Left kidney (tissue), 8 donors: ENCODE data around the gene EBNA1BP2. TPM values are rescaled to one million over a fixed set of nuclear protein-coding genes. Genes with fewer than 3 reads are reported as not detected.
A peak's percentile ranks its signal among the peaks of the same experiment; 100 is the strongest.
"Not testable (repeated sequence)": the region's sequence is repeated elsewhere in the genome, so short reads cannot be mapped to it uniquely, and the experiment has no call there.

ENCODE experiments used
- DNase-seq: peaks from one replicate; pipeline ENCODE4 v3.0.0-alpha.2; 2013
- long read RNA-seq, 8 donors: transcript quantifications; one replicate each; lab custom pipeline, GENCODE V29; 2026
- polyA plus RNA-seq: library from polyadenylated mRNA; unstranded; fragments of 120-200 nt; gene quantifications from one replicate; pipeline ENCODE4 v1.2.1, GENCODE V29; 2013; ENCODE audit not compliant: insufficient read length

Gene EBNA1BP2, protein sequence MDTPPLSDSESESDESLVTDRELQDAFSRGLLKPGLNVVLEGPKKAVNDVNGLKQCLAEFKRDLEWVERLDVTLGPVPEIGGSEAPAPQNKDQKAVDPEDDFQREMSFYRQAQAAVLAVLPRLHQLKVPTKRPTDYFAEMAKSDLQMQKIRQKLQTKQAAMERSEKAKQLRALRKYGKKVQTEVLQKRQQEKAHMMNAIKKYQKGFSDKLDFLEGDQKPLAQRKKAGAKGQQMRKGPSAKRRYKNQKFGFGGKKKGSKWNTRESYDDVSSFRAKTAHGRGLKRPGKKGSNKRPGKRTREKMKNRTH
- polyA plus RNA-seq: 77.5 TPM
- long read RNA-seq, donor 1, transcript EBNA1BP2-201 (9 exons, 1,322 nt): major isoform, 36 of 74 reads
- long read RNA-seq, donor 1, partial matches to known transcripts: 35 of 74 reads
- long read RNA-seq, donor 1, other reads (novel, unspliced or antisense): 0 of 74 reads
- long read RNA-seq, donor 2, transcript EBNA1BP2-201 (9 exons, 1,322 nt): major isoform, 20 of 58 reads
- long read RNA-seq, donor 2, partial matches to known transcripts: 27 of 58 reads
- long read RNA-seq, donor 2, other reads (novel, unspliced or antisense): 5 of 58 reads
- long read RNA-seq, donor 3, transcript EBNA1BP2-201 (9 exons, 1,322 nt): major isoform, 20 of 50 reads
- long read RNA-seq, donor 3, partial matches to known transcripts: 24 of 50 reads
- long read RNA-seq, donor 3, other reads (novel, unspliced or antisense): 0 of 50 reads
- long read RNA-seq, donor 4, partial matches to known transcripts: 6 of 7 reads
- long read RNA-seq, donor 4, other reads (novel, unspliced or antisense): 0 of 7 reads
- long read RNA-seq, donor 5, transcript EBNA1BP2-201 (9 exons, 1,322 nt): major isoform, 57 of 106 reads
- long read RNA-seq, donor 5, partial matches to known transcripts: 44 of 106 reads
- long read RNA-seq, donor 5, other reads (novel, unspliced or antisense): 0 of 106 reads
- long read RNA-seq, donor 6, transcript EBNA1BP2-201 (9 exons, 1,322 nt): major isoform, 24 of 70 reads
- long read RNA-seq, donor 6, partial matches to known transcripts: 43 of 70 reads
- long read RNA-seq, donor 6, other reads (novel, unspliced or antisense): 0 of 70 reads
- long read RNA-seq, donor 7, transcript EBNA1BP2-201 (9 exons, 1,322 nt): major isoform, 18 of 73 reads
- long read RNA-seq, donor 7, partial matches to known transcripts: 53 of 73 reads
- long read RNA-seq, donor 7, other reads (novel, unspliced or antisense): 0 of 73 reads
- long read RNA-seq, donor 8, transcript EBNA1BP2-201 (9 exons, 1,322 nt): major isoform, 8 of 18 reads
- long read RNA-seq, donor 8, partial matches to known transcripts: 8 of 18 reads
- long read RNA-seq, donor 8, other reads (novel, unspliced or antisense): 0 of 18 reads

DNA sequence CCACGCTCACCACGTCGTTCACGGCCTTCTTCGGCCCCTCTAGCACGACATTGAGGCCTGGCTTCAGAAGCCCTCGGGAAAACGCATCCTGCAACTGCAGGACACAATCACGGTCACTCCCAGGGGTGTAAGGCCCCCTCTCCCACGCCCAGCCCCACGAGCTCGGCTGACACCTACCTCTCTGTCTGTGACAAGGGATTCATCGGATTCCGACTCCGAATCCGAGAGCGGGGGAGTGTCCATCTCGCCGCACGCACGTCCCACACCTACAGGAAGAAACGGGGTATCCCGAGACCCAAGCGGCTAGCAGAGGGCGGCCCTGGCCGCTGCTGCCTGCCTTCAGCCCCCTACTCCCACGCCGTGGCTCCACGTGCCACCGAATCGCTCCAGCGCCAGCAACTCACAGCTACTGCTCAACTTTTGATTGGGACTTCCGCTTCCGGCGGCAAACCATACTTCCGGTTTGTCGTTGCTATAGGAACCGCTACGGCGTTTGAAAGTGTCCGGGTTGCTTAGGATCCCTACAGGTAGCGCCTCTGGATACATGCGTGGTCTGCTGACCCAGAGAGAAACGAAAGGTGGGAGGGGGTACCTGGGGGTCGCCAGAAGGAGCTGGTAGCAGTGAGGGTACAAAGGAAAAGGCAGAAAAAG, at the start of gene EBNA1BP2, which contains the start of gene CFAP57:
Gene EBNA1BP2, minus strand, starts transcription at position 415 of the 651 bp plus-strand sequence. Its CDS starts 172 bp downstream, at position 243.
Gene CFAP57, plus strand, starts transcription at position 455 of the 651 bp plus-strand sequence. CDS start 424 bp downstream, outside the sequence.
- peak; percentile 95 for DNase-seq

DNA sequence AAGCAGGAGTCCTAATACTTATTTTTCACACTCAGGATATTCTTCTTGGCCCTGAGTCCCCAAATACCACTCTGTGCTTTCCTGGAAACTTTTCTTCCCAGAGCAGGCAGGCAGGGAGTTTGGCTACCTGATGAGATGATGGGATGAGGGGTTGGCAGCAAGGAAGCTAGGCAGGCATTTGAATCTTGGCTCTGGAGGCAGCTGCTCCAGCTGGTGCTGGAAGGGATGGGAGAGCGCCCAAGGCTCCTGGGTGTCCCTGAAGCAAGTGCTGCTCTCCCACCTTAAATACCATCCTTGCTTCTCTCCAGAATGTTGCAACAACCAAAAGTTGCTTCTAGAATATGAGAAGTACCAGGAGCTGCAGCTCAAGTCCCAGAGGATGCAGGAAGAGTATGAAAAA, 49.7 kb upstream of the EBNA1BP2 start:
- DNase-seq: no peak

DNA sequence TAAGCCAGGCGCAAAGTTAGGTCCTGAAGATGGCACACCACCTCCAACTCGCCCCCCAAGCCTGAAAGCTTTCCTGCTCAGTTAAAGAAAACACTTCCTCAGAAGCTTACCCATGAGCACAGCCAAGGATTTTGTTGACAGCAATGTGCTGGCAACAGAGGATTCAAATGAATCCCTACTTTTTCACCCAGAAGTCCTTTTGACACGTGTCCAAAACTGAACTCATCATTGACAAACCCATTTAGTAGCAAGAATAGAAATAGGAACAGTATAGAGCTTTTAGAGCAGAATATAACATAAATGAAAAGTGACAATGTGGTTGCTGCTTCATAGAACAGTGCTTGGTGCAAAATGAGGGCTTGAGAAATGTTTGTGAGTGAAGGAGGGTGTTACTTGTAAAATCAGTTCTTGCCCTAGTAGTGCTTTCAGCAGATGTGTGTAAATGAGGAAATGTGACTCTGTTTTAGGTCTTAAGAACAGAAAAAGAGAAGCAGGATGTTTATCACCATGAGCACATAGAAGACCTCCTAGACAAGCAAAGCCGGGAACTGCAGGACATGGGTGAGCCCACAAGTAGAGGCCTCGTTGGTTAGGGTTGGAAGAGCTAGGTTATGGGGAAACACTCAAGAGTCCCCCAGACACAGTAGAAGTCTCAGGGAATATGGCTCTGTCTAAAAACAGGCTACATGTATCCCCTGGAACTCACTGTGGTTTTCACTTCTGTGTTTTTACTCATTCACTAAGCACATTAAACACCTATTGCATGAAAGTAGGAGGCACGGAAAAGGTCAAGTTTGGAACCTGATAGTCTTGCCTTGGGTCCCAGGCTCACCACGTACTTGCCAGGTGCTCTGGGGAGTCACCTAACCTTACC, 49.1 kb upstream of the EBNA1BP2 start:
- DNase-seq: no peak

DNA sequence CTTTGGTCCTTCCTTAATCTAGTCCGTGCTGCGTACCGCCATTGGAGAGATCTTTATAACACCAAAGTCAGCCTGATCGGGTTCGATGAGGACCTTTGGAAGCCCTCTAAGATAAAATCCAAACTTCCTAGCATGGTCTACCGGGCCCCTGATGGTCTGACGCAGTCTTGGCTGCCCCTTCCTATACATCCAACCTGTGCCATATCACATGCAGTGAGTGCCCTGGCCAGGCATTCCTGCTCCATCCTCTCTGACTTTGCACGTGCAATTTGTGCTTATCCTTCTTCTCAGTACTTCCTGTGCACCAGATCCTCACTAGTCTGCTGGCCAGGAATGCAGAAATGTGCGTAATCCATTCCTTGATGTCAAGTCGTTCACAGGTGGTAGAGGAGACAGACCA, 45.7 kb upstream of the EBNA1BP2 start:
- no peak for DNase-seq

DNA sequence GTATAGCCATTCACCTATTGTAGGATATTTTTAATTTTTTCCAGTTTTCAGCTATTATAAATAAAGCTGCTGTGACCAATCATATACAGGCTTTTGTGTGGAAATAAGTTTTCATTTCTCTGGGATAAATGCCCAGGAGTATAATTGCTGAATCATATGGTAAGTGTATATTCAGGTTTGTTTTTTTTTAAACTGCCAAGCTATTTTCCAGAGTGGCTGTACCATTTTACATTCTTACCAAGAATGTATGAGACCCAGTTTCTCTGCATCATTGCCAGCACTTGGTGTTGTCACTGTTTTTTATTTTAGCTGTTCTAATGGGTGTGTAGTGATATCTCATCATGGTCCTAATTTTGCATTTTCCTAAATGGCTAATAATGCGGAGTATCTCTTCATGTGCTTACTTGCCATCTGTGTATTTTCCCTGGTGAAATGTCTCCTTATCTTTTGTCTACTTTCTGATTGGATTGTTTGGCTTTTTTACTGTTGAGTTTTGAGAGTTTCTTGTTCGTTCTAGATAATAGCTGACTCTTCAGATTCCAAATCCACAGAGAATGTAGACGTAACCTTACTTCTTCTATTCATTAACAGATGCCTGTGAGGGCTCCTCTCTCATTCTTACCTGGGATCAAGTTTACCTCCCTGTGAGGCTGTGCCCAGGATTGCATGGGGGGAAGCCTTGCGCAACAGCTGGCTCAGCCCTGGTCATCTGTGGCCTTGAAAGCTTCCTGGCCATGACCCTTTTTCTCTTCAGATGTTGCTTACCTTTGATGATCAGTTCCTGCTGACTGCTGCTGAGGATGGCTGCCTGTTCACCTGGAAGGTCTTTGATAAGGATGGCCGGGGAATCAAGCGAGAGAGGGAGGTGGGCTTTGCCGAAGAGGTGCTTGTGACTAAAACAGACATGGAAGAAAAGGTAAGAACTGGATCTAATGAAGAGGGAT, 42.7 kb upstream of the EBNA1BP2 start:
- DNase-seq: no peak

DNA sequence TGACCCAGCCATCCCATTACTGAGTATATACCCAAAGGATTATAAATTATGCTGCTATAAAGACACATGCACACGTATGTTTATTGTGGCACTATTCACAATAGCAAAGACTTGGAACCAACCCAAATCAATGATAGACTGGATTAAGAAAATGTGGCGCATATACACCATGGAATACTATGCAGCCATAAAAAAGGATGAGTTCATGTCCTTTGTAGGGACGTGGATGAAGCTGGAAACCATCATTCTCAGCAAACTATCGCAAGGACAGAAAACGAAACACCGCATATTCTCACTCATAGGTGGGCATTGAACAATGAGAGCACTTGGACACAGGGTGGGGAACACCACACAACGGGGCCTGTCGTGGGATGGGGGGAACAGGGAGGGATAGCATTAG, 36.2 kb upstream of the EBNA1BP2 start:
- not testable (repeated sequence) for DNase-seq

DNA sequence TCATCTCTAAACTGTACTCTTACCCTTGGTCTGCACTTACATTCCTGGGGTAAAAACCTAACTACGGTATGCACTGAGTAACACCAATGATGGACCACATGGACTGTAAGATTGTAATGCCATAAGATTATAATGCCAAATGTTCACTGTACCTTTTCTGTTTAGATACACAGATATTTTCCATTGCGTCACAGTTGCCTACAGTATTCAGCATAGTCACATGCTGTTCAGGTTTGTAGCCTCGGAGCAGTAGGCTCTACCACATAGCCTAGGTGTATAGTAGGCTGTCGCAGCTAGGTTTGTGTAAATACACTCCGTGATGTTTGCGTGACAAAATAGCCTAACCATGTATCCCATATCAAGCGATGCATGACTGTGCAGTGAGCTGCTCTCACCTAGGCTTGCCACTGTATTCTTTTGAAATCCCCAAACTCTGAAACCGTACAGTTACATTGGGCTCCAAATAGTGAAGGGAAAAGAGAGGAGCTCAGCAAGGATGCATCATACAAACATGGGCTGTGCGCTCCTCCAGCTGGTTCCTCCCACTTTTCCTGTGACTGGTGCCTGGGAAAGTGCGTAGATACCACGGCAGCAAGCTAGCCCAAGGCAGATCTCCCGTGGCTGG, 35.3 kb upstream of the EBNA1BP2 start:
- no peak for DNase-seq

DNA sequence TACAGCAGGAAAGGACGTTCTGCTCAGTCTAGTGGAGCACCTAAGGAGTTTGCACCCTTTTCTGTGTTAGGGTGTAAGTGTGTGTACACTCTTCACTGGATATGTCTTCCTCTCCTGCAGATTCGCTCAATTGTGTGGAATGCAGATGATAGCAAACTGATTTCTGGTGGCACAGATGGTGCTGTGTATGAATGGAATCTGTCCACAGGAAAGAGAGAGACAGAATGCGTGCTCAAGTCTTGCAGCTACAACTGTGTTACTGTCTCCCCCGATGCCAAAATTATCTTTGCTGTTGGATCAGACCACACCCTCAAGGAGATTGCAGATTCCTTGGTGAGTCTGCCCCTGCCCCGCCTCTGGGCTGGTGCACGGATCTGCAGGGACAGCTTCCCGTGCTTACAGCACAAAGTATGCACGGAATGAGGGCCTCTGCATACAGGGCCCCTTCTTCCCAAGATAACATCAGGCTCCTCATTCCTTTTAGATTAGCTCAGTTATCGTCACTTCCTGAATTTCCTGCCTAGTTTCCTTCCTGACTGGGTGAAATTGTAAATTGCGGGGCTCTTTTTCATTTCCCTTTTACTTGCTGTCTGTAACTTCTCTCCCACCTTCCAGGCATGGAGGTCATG, 34.6 kb upstream of the EBNA1BP2 start:
- DNase-seq: peak; percentile 50

DNA sequence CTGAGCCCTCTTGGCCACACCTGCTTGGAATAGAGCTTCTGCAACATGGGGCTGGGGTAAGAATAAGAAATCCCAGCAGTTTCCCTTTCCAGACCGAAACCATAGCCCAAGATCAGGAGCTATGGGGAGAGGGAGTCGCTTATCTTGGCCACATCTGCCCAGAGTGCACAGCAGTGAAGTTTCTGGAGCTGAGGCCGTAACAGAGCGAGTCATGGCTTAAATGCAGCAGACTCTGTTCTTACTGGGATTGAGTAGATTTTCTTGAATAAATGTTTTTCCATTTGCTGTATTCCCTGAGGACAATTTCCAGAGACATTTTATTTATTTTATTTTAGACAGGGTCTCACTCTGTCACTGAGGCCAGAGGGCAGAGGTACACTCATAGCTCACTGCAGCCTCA, 33.6 kb upstream of the EBNA1BP2 start:
- DNase-seq: no peak

DNA sequence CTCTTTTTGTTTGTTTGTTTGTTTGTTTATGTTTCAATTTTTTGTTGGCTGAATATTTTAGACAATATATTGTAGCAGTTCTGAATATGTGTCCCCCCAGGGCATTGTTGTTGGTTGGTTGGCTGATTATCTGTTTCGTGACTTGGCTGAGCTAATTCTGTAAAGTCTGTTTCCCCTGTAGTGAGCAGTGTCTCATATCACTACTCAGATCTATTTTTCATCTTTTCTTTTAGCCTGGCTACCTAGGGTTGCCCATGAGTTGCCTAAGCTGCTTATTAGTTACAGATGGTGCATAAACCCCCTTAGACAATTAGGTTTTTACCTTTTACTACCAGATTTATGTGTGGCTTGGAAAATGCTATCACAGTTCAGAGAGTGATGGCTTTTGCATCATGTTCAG, 32.3 kb upstream of the EBNA1BP2 start:
- DNase-seq: no peak

DNA sequence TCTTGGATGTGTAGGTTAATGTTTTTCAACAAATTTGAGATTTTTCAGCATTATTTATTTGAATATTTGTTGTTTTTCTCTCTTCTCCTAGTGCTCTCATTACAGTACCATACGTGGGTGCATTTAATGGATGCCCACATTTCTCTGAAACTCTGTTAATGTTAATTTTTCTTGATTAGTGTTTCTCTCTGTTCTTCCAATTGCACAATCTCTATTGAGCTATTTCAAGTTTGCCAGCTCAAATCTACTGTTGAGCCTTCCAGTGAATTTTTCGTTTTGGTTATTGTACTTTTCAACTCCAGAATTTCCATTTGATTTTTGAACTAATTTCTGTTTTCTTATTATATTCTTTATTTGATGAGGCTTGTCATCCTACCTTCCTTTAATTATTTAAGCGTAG, 31.8 kb upstream of the EBNA1BP2 start:
- DNase-seq: no peak

DNA sequence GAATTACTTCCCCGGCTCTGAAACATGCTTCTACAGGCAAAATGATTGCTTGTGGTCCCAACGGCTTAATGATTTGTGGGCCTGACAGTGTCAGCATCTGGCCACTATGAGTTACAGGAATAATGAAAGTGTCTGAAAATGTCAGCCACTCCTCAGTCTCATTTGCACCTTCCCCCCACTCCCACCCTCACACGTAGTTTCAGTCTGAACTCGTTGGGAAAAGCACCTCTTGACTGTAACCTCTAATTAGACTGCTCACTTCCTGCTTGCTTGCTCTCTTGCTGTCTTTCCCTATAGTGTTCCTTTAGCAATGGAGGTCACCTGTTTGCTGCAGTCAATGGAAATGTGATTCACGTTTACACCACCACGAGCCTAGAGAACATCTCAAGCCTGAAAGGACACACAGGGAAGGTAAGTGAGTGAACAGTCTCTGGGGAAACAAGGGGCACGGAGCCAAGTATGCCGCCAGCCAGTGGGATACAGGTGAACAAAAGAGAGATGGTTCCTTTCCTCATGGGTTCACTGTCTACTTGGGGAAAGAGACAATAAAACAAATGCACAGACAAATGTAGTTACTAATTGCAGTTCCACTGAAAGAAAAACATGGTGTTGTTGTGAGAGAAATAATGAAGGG, 27.1 kb upstream of the EBNA1BP2 start:
- no peak for DNase-seq

DNA sequence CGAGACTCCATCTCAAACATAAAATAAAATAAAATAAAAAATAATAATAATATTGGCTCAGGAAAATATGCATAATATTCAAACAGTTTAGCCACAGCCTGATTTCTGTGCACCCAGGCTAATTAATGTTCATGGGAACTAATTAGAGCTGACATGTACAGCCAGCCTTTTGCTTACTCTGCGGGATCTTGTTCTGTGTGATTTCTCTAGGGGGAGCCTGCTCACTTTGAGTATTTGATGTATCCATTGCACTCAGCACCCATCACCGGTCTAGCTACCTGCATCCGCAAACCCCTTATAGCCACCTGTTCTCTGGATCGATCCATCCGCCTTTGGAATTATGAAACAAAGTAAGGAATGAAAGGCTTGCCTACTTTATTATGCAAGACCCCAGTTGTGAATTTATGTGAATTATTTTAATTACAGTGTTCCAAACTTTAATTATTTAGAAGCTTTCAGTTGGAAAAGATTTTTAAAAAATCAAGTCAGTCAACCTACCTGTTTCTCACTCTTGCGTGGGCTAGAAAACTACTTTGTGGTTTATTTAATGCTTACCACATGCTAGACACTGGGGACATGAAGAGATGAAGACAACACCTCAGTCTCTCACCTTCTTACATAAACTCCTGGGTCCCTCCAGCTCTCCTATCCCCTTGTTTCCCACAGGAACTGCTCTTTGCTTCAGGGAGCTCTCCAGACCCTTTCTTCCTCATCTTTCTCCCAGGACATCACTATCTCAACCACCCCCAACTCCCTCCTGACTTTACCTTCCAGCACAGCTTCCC, 25.4 kb upstream of the EBNA1BP2 start:
- DNase-seq: no peak

DNA sequence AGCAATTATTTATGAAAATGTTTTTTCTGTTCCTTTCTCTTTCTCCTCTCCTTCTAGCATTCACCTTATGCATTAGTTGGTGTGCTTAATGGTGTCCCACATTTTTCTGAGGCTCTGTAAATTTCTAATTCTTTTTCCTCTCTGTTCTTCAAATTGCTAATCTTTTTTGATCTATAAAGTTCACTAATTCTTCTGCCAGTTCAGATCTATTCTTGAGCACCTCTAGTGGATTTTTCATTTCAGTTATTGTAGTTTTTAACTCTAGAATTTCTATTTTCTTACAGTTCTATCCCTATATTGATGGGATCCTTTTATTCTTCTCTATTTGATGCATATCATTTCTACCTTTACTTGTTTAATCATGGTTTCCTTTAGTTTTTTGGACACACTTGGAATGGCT, 22.4 kb upstream of the EBNA1BP2 start:
- DNase-seq: no peak

DNA sequence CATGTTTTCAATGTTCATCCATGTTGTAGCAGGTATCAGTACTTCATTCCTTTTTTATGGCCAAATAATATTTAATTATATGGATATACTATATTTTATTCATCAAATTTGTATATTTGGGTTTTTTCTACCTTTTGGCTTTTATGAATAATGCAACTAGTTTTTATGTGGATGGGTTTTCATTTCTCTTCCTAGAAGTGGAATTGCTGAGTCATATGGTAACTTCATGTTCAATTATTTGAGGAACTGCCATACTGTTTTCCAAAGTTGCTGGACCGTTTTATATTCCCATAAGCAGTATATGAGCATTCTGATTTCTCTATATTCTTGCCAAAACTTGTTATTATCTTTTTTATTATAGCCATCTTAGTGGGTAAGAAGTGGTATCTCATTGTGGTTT, 16.0 kb upstream of the EBNA1BP2 start:
- no peak for DNase-seq

DNA sequence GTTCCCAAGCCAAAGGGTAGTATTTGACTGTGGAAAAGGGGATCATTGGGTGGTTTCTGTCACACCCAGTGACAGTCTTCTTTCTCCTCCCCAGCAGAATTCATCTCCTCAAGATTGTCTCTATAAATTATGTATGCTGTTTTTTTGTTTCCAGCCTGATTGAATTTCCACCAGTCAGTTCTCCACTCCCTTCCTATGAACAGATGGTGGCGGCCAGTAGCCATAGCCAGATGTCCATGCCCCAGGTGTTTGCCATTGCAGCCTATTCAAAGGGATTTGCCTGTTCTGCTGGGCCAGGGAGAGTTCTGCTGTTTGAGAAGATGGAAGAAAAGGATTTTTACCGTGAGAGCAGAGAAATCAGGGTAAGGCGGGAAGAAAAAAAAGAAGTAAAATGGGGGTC, 12.9 kb upstream of the EBNA1BP2 start:
- no peak for DNase-seq

DNA sequence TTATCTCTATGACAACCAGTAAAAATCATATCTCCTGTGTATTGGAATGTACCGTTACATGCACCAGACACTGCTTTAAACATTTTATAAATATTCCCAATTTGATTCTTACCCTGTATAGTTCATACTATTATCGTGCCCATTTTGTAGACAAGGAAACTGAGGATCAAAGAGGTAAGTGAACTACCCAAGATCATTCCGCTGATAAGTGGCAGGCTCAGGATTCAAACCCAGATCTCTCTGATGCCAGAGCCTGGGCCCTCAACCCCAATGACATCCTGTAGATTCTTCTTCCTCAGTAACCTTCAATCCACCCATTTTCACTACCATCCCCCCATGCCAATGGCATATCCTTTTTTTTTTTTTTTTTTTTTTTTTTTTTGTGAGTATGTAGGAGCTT, 12.3 kb upstream of the EBNA1BP2 start:
- DNase-seq: no peak
